Nucleus accumbens (tissue), 56 donors: ENCODE measurements around the gene THEMIS.
"Not testable (repeated sequence)": the region's sequence is repeated elsewhere in the genome, so short reads cannot be mapped to it uniquely, and the experiment has no call there.

Source experiments
- DNase-seq, 56 donors: peaks; one replicate each; lab custom pipeline; 2025; lab: John Stamatoyannopoulos, UW

Gene THEMIS

DNA sequence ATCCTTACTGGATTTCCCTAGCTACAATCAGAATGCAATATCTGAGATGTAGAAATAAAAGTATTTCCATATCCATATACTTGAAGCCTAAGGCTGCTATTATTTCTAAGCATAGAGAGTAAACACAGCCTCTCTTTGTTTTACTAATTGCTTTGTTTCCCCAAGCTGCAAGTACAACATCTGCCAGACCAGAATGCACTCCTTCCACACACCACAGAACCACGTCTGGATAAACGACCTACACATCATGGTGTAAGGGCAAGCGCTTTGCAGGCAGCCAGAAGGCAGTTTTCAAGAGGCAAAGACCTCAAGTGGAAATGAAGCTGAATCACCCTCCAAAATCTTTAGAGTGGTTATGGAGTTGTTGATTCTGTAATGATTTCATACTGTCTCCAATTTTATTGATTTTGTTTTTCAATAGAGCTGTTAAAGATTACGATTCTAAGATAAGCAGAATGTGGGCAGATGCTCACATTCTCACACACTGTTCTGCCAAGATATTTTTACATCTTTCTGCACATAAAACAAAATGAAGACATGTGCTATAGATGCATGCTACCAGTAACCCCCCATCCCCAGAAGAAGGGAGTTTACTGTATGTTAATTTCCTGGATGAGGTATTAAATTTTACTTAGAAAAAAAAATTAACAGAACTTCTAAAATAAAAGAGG, 88.8 kb downstream of the THEMIS start:
- DNase-seq, result no peak

DNA sequence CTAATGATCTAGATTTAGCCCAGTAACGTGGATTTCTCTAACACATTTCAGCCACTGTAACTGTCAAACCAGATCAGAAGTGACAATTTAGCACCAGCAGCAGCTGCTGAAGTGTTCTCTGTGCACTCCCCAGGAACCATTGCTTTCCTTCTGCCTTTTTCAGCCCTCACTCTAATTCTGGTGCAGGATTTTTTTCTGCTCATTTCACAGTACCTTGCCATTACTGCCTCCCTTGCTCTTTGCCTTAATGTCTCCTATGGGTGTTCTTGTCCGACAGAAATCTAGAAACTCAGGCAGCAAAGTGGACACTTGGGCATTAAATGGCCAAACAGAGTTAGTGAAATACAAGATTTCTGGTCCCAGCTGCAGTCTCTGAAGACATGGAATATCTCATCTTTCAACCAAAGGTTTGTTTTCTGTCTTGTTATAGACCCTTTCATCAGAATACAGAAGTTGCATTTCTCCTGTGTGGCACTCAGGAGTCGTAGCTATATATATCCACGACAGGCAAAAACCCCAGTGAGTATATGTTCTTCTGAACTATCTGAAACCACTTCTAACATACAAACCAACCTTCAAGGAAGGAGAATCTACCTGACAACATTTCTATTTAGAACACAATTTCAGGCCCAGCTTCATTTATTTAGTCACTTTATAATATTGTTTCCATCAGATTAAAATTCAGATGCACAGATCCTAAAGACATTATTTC, 92.9 kb downstream of the THEMIS start:
- DNase-seq, result no peak

DNA sequence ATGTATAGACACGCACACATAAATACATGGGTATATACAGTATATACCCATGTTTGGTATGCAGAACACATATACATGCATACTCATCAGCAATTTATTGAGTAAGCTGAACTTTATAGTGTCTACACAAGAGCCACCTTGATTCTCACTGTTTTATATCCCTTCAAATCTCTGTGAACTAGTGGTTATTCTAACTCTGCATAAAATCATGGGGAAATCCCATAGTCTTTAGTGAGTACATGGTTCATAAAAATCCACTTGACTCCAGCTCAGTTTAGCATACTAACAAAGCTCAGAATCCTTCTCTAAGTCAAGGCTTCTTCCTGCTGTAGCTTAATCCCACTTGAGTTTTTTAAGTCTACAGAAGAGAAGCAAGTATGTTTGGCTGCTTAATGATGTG, 104.1 kb downstream of the THEMIS start:
- DNase-seq, result no peak

- DNase-seq, result no peak
Measured at GRCh38 chr6:127794405-127794804, 106.5 kb downstream of the THEMIS start.

DNA sequence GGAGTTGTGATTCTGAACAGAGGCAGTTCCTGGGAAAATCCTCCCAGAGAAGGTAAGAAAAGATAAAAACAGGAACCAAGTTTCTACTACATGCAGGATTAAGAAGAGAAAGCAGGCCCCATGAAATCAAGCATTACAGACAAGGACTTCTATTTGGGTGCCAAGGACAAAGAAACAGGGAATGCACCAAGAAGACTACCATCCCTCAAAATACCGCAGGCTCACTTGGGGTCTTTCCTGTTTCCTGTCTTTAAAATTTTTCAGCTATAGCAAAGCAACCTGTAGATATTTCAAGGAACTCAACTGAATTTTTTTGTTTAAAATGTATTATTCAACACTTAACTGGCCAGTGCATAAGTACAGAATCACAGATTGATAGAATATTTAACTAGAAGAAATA, 107.5 kb downstream of the THEMIS start:
- DNase-seq, result no peak

- no peak for DNase-seq
Measured at GRCh38 chr6:127792616-127793015, 108.2 kb downstream of the THEMIS start.

DNA sequence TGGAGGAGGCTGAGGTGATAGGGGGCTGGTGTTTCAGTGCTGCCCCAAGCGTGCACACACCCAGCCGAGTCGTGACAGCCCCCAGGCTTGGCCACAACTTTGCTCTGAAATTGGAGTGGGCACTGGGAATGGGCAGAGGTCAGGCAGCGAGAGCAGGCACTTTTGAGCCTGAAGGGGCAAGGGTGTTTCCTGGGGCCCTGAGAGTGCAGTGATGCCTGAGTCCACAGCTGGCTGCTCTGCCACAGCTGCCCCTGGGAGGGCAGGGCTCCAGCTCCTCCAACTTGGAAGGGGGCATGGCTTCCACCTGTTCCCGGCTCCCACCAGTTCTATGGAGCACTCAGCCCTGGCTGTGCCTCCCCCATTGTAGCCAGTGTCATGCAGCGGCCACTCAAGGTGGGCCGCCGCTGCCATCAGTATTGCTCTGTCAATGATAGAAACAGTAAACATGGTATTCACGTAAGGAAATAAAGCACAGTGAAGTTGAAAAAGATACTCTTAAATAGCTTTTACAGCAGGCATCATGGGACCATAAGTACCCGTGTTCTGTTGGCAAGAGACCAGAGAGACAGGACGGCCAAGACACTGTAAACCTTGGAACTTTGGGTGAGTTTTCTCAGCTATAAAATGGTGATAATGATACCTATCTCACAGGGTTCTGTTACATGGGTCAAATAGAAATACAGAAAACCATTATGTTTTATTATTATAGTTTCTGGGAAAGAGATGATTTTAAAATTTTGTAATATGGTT, 108.9 kb downstream of the THEMIS start:
- no peak for DNase-seq

DNA sequence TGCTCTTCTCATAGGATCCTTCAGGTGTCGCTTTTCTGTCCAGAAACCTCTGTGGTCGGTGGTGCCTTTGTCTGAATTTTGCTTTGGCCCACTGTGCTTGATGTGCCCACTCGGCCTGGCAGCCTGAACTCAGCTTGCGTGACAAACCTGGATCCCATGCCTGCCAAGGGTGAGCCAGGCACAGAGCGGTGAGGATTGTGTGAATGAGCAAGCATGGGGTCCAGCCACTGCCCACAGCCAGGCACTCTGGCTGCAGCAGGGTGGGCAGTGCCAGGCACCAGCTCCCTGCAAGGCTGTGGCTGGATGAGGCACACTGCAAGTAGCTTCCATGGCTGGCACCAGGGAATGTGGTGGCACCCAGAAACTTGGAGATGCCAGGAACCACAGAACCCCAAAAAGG, 110.3 kb downstream of the THEMIS start:
- no peak for DNase-seq

GRCh38 chr6:127786109-127786508, 114.7 kb downstream of the THEMIS start:
- no peak for DNase-seq

DNA sequence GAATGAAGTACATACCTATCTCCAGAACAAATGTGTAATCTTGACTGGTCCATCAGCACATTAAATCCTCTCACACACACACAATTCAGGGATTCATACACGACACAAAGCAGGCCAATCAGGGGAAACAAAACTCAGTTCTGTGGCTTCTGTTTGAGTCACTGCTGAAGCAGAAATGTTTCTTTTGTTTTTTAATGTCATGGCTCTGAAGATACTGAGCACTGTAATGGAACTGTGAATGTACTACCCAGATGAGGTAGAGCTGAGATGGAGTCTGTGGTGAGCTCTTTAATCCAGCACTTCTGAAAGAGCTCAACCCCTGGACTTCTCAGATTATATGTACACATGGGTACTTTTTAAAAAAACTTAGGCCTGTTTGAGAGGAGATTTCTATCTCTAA, 116.4 kb downstream of the THEMIS start:
- DNase-seq, result no peak

GRCh38 chr6:127781636-127782272, 119.1 kb downstream of the THEMIS start:
- not testable (repeated sequence) for DNase-seq

- no peak for DNase-seq
Measured at GRCh38 chr6:127776320-127776719, 124.5 kb downstream of the THEMIS start.

GRCh38 chr6:127775371-127775770, 125.5 kb downstream of the THEMIS start:
- DNase-seq, result no peak

GRCh38 chr6:127768745-127769144, 132.1 kb downstream of the THEMIS start:
- DNase-seq, result no peak

DNA sequence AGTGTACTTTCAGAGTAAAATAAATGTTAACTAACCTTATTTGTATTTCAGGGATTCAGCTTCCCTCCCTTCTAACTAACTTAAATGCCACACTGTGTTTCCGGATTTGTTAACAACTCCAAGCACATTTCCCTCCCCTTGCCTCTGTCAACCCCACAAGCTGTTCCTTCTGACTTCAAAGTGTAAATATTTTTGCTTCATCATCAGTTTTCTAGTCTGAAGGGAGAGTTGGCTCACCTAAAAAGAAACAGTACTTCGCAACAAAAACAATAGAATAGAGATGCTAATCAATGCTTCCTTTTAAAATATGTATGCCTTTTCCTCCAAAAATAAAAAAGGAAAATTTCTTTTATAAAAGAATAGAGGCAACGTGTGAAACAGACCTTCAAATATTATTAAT, 132.6 kb downstream of the THEMIS start:
- no peak for DNase-seq

GRCh38 chr6:127765949-127766348, 134.9 kb downstream of the THEMIS start:
- DNase-seq, result no peak

DNA sequence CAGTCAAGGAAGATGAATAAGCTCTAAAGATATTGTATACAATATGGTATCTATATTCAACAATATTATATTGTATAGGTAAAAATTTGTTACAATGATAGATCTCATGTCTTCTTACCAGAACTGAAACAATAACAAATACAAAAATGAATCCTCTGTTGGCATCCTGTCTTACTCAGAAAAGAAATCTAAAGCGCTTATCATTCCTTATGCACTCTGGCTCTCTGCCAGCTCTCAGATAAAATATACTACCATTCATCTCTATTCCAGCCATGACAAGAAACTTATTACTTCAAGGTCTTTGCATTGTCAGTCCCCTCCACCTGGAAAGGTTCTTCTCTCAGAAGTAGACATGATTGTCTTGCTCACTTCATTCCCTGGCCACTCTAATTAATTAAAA, 138.6 kb downstream of the THEMIS start:
- no peak for DNase-seq

- no peak for DNase-seq
Measured at GRCh38 chr6:127761084-127761483, 139.8 kb downstream of the THEMIS start.

DNA sequence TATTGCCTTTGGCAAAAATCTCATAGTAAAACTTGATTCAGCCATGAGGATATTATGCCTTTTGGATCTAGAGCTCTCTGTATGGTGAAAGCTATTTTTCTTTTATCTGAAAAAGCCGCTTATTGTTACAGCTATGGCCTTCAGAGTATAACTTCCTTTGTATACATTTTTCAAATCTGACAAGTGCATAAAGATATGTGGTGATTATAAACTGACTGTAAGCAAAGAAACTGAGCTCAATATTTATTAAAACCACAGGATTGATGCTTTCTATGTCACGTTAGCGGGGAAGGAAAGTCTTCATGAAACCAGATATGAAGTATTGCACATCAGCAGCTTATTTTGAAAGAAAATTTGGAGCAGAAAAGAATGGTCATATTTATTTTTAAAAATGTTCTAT, 151.8 kb downstream of the THEMIS start:
- DNase-seq, result no peak

DNA sequence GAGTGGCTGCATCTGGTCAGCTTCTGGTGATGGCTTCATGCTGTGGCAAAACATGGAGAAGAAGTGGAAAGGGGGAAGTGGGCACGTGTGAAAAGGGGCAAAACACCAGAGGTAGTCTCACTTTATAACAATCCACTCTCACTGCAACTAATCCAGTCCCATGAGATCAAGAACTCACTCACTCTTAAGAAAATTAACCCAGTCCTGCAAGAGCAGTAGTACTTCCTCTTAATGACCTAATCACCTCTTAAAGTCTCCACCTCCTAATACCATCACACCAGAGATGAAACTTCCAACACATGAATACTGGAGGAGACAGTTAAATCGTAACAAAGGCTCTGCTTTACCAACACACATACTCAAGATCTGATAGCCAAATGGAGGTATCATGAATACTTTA, 152.6 kb downstream of the THEMIS start:
- DNase-seq, result no peak

GRCh38 chr6:127738423-127738822, 162.4 kb downstream of the THEMIS start:
- no peak for DNase-seq
